Measurements from ENCODE around the gene SLC24A4. TPM values are rescaled to one million over a fixed set of nuclear protein-coding genes. Genes with fewer than 3 reads are reported as not detected.
A peak's percentile ranks its signal among the peaks of the same experiment; 100 is the strongest.

Gene SLC24A4
- total RNA-seq, 1 donor from 2014 or later, result not detected

DNA sequence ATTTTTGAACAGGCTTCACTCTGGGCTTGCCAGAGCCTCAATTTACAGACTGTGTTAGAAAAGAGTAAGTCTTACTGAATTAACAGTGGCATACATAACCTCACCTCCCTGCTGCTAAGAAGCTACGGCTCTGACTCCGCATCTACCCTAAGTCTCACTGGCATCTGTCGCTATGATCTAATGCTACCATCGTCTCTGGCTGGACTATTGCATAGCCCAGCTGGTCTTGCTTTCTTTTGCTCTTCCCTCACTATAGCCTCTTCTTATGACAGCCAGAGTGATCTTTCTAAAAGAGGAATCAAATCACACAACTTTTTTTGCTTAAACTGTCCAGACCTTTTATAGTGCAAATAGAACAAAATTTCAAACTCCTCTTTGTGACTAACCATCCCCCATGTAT lies 81.1 kb downstream of the SLC24A4 start:
- no peak for DNase-seq (ENCODE audit: low spot score in 2 of 2)
- no peak overlapping the region for H3K27ac ChIP-seq
- peaks cover 0 to 12% of the 10 kb centered on the region in 2 donors for H3K4me1 ChIP-seq
- H3K9me3 ChIP-seq, result no peaks in the 10 kb centered on the region
- no peaks in the 10 kb centered on the region for H3K27me3 ChIP-seq
- no peak overlapping the region for H3K4me3 ChIP-seq
- intact Hi-C loops (cut with DNase I), result no loop called here
- TF ChIP-seq CTCF (IDR thresholded peaks at IDR 0.05), result no peak
- no peaks in the 10 kb centered on the region for H3K36me3 ChIP-seq

- Histone ChIP-seq H3K4me3 (no peak overlapping the region), H3K4me1 (peaks cover 0 to 12% of the 10 kb centered on the region in 2 donors), H3K9me3 (no peaks in the 10 kb centered on the region), H3K36me3 (no peaks in the 10 kb centered on the region), H3K27ac (no peak overlapping the region), H3K27me3 (no peaks in the 10 kb centered on the region)
- no peak for TF ChIP-seq CTCF (IDR thresholded peaks at IDR 0.05)
- intact Hi-C loops (cut with DNase I), result no loop called here
- no peak for DNase-seq (ENCODE audit: low spot score in 2 of 2)
Measured at GRCh38 chr14:92404421-92404820, 81.5 kb downstream of the SLC24A4 start.

- no peak overlapping the region for H3K4me3 ChIP-seq
- no peak for TF ChIP-seq CTCF (IDR thresholded peaks at IDR 0.05)
- H3K36me3 ChIP-seq, result no peaks in the 10 kb centered on the region
- H3K4me1 ChIP-seq, result peaks cover 0 to 12% of the 10 kb centered on the region in 2 donors
- H3K27ac ChIP-seq, result no peak overlapping the region
- intact Hi-C loops (cut with DNase I), result no loop called here
- no peaks in the 10 kb centered on the region for H3K27me3 ChIP-seq
- no peak for DNase-seq (ENCODE audit: low spot score in 2 of 2)
- no peaks in the 10 kb centered on the region for H3K9me3 ChIP-seq
Measured at GRCh38 chr14:92404938-92405337, 82.0 kb downstream of the SLC24A4 start.

GRCh38 chr14:92407410-92407809 lies 84.4 kb downstream of the SLC24A4 start:
- H3K4me1 ChIP-seq, result peaks cover 0 to 12% of the 10 kb centered on the region in 2 donors
- no peak for DNase-seq (ENCODE audit: low spot score in 2 of 2)
- intact Hi-C loops (cut with DNase I), result no loop called here
- no peaks in the 10 kb centered on the region for H3K36me3 ChIP-seq
- no peak overlapping the region for H3K4me3 ChIP-seq
- H3K9me3 ChIP-seq, result no peaks in the 10 kb centered on the region
- TF ChIP-seq CTCF (IDR thresholded peaks at IDR 0.05), result no peak
- H3K27ac ChIP-seq, result peak overlapping the region in 1 of 2 donors; percentile 52
- no peaks in the 10 kb centered on the region for H3K27me3 ChIP-seq

- Histone ChIP-seq H3K27ac (peak overlapping the region; percentile 41 to 52), H3K4me3 (no peak overlapping the region), H3K36me3 (no peaks in the 10 kb centered on the region), H3K4me1 (peaks cover 0 to 12% of the 10 kb centered on the region in 2 donors), H3K27me3 (no peaks in the 10 kb centered on the region), H3K9me3 (no peaks in the 10 kb centered on the region)
- intact Hi-C loops (cut with DNase I), result no loop called here
- no peak for TF ChIP-seq CTCF (IDR thresholded peaks at IDR 0.05)
- peak in 1 of 2 donors; percentile 70 for DNase-seq (ENCODE audit: low spot score in 2 of 2)
Measured at GRCh38 chr14:92409043-92409442, 86.1 kb downstream of the SLC24A4 start.

DNA sequence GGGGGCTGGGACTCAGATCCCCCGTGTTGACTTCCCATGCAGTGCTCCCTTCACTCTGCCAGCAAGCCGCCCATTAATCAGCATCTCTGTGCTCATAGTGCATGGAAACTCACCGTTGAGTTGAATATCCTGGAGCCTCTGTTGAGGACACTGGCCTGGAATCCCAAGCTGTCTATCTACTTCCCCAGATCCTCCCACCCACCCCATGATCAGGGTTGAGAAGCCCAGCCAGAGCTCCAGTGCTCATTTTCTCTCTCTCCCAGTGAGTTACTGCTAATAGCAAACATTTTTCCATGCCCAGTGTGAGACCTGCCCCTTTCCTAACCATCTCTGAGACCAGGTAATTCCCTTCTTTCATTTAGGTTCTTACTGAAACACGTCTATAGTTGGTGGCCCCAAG lies 88.2 kb downstream of the SLC24A4 start:
- Histone ChIP-seq H3K27ac (no peak overlapping the region), H3K4me3 (no peak overlapping the region), H3K36me3 (no peaks in the 10 kb centered on the region), H3K4me1 (peaks cover 0 to 12% of the 10 kb centered on the region in 2 donors), H3K9me3 (no peaks in the 10 kb centered on the region), H3K27me3 (no peaks in the 10 kb centered on the region)
- no peak for TF ChIP-seq CTCF (IDR thresholded peaks at IDR 0.05)
- intact Hi-C loops (cut with DNase I), result no loop called here
- no peak for DNase-seq (ENCODE audit: low spot score in 2 of 2)
